HepG2 (cell line): ENCODE results near the gene NDRG2. TPM values are rescaled to one million over a fixed set of nuclear protein-coding genes. Genes with fewer than 3 reads are reported as not detected.

Experiments
- FOXA1 ChIP-seq, 2 experiments: fragments of 450-650 bp in 1 of 2; sonication (generic) in 1 of 2; formaldehyde crosslinking in 1 of 2; IDR thresholded peaks; 2 replicates each; pipeline versions ENCODE4 v1.4.0 to v1.6.1; 2016 to 2020; ENCODE audit warnings: missing genetic modification reagents in 1 of 2
- IRF2 ChIP-seq: IDR thresholded peaks from 2 replicates; pipeline ENCODE4 v1.6.1; 2018; ENCODE audit warnings: missing genetic modification reagents, missing compliant biosample characterization
- MAX ChIP-seq: IDR thresholded peaks from 2 replicates; pipeline ENCODE4 v1.6.1; 2012; ENCODE audit warnings: inconsistent platforms
- MXI1 ChIP-seq: IDR thresholded peaks from 3 replicates; pipeline ENCODE4 v1.6.1; 2012; ENCODE audit warnings: low read depth, low read length, inconsistent platforms, borderline replicate concordance
- NFIC ChIP-seq: IDR thresholded peaks from 2 replicates; pipeline ENCODE4 v1.6.1; 2012; ENCODE audit warnings: mild to moderate bottlenecking, low read length, inconsistent platforms
- NFKB2 ChIP-seq: sonication (generic); formaldehyde crosslinking; IDR thresholded peaks from 2 replicates; pipeline ENCODE4 v1.4.0; 2020; ENCODE audit warnings: missing genetic modification reagents, borderline replicate concordance
- REL ChIP-seq: sonication (generic); formaldehyde crosslinking; conservative IDR thresholded peaks from 2 replicates; pipeline ENCODE4 v1.8.0; 2022; ENCODE audit warnings: mild to moderate bottlenecking, missing genetic modification reagents, moderate library complexity
- SKIL ChIP-seq: sonication (generic); formaldehyde crosslinking; IDR thresholded peaks from 2 replicates; pipeline ENCODE4 v1.8.0; 2022; ENCODE audit warnings: missing genetic modification reagents, mild to moderate bottlenecking, moderate library complexity, borderline replicate concordance
- SP5 ChIP-seq: IDR thresholded peaks from 2 replicates; pipeline ENCODE4 v1.6.1; 2016; ENCODE audit warnings: low read depth, borderline replicate concordance
- TCF12 ChIP-seq, 2 experiments: fragments of 450-650 bp in 1 of 2; sonication (generic) in 1 of 2; formaldehyde crosslinking in 1 of 2; IDR thresholded peaks; 2 replicates each; pipeline versions ENCODE4 v1.6.1 to v1.8.0; 2017 to 2022; ENCODE audit warnings: antibody characterized with exemption in 1 of 2, mild to moderate bottlenecking in 1 of 2, missing genetic modification reagents in 1 of 2, moderate library complexity in 1 of 2
- ZBTB21 ChIP-seq: sonication (generic); formaldehyde crosslinking; IDR thresholded peaks from 2 replicates; pipeline ENCODE4 v1.4.0; 2020; ENCODE audit warnings: missing genetic modification reagents
- ZFAT ChIP-seq: sonication (generic); formaldehyde crosslinking; conservative IDR thresholded peaks from 2 replicates; pipeline ENCODE4 v1.8.1; 2023; ENCODE audit warnings: missing genetic modification reagents, inconsistent platforms
- ZNF101 ChIP-seq: sonication (generic); formaldehyde crosslinking; IDR thresholded peaks from 2 replicates; pipeline ENCODE4 v1.4.0; 2020; ENCODE audit warnings: mild to moderate bottlenecking, low read depth, missing genetic modification reagents, borderline replicate concordance
- ZNF143 ChIP-seq: sonication (generic); formaldehyde crosslinking; IDR thresholded peaks from 2 replicates; pipeline ENCODE4 v1.4.0; 2020; ENCODE audit warnings: missing genetic modification reagents
- ZNF468 ChIP-seq: sonication (generic); formaldehyde crosslinking; IDR thresholded peaks from 2 replicates; pipeline ENCODE4 v1.8.0; 2022; ENCODE audit warnings: mild to moderate bottlenecking, moderate library complexity, missing genetic modification reagents
- ZNF691 ChIP-seq: sonication (generic); formaldehyde crosslinking; IDR thresholded peaks from 2 replicates; pipeline ENCODE4 v1.4.0; 2020; ENCODE audit warnings: missing genetic modification reagents, low read depth, mild to moderate bottlenecking, borderline replicate concordance
- ZNF740 ChIP-seq: sonication (generic); formaldehyde crosslinking; IDR thresholded peaks from 2 replicates; pipeline ENCODE4 v1.4.0; 2020; ENCODE audit warnings: missing genetic modification reagents
- polyA plus RNA-seq, 8 experiments: library from polyadenylated mRNA; depleted of rRNA in 3 of 8; stranded (reverse) in 7 of 8; unstranded in 1 of 8; fragments of >200 nt; fragmentation: Illumina TruSeq in 4 of 8; extraction: Trizol in 4 of 8; gene quantifications; 2 replicates each; pipeline versions ENCODE4 v1.2.1 to v1.2.3, GENCODE V29; 2011 to 2016; ENCODE audit warnings: low read depth in 4 of 8, missing spikeins in 1 of 8, mixed read lengths in 1 of 8; ENCODE audit not compliant: insufficient read depth in 1 of 8
- total RNA-seq, 5 experiments: library from RNA; depleted of rRNA; stranded (reverse); fragments of >200 nt; fragmentation: Illumina TruSeq; extraction: Trizol; gene quantifications; 2 replicates each; pipeline ENCODE4 v1.2.3, GENCODE V29; 2016; ENCODE audit warnings: low read depth in 1 of 5
- TF ChIP-seq, protein P1 (sequence below): sonication (generic); formaldehyde crosslinking; IDR thresholded peaks from 2 replicates; pipeline ENCODE4 v1.4.0; 2020; ENCODE audit warnings: missing genetic modification reagents, mild to moderate bottlenecking, borderline replicate concordance
- TF ChIP-seq, protein P2 (sequence below): sonication (generic); formaldehyde crosslinking; IDR thresholded peaks from 2 replicates; pipeline ENCODE4 v1.4.0; 2020; ENCODE audit warnings: missing genetic modification reagents

The NDRG2 gene
- total and polyA plus RNA-seq, 2 of the 13 experiments (the other 11 are each of a cell fraction or from before 2014, with no cell fraction given) = 27.2 to 189 TPM

DNA sequence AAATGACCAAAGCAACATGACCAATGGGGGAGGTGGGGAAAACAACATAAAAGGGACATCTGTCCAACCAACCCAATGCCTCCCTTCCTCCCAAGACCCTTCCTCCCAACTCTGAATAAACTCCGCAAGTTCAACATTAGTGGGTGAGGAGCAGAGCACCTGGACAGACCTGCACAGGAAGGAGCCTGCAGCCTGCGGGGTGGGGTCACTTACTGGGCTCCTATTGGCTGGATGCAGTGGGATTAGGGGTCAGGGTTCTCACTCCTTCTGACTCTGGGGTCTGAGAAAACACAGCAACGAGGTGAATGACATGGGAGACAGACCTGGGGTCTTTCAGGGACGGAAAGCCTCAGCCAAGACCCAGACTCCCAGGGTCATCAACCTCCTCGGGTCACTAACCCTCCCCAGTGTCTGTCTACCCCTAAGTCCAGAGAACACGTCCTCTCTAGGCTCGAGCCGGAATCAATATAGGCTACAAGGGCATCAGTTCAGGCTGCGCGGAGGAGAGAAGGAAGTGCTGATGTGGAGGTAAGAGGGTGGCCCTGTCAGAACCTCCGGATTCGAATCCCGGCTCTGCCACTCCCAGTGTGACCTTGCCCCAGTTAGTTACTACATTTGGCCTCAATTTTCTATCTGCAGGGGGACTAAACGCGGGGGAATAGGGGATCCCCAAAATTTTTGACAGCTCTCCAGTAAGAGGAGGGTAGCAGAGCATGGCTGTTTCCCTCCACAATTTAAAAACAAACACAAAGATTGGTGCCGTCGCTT, 860 bp downstream of the NDRG2 start (continued):
- peak; percentile 45; the same call in 1 of the 2 replicates for TF ChIP-seq MAX
- TF ChIP-seq ZNF101 = no peak
- TF ChIP-seq ZBTB21 = no peak
- TF ChIP-seq SP5 = peak; percentile 35; the same call in 1 of the 2 replicates
- TF ChIP-seq TCF12 (IDR thresholded peaks at IDR 0.05) = no peak
- TF ChIP-seq TCF12 (CRISPR knock-in tag; IDR thresholded peaks at IDR 0.05) = peak; percentile 28; the same call in 1 of the 2 replicates
- peak; percentile 16; the same call in 1 of the 2 replicates for TF ChIP-seq NFIC
- TF ChIP-seq ZNF143 = no peak
- TF ChIP-seq NFKB2 (CRISPR knock-in tag) = no peak
- TF ChIP-seq, protein P1, sequence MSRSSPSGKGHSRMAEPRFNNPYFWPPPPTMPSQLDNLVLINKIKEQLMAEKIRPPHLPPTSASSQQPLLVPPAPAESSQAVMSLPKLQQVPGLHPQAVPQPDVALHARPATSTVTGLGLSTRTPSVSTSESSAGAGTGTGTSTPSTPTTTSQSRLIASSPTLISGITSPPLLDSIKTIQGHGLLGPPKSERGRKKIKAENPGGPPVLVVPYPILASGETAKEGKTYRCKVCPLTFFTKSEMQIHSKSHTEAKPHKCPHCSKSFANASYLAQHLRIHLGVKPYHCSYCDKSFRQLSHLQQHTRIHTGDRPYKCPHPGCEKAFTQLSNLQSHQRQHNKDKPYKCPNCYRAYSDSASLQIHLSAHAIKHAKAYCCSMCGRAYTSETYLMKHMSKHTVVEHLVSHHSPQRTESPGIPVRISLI (CRISPR knock-in tag) = no peak
- TF ChIP-seq ZNF691 (CRISPR knock-in tag) = no peak
- TF ChIP-seq ZFAT (CRISPR knock-in tag) = no peak
- TF ChIP-seq SKIL (CRISPR knock-in tag) = peak; percentile 67; the same call in 1 of the 2 replicates
- no peak for TF ChIP-seq REL (CRISPR knock-in tag)
- peak; percentile 3; the same call in 1 of the 2 replicates for TF ChIP-seq ZNF740
- no peak for TF ChIP-seq FOXA1 (IDR thresholded peaks at IDR 0.05)
- 0 out of 2 replicates have a peak, but pooled peaks have one; percentile 22 for TF ChIP-seq FOXA1 (CRISPR knock-in tag; IDR thresholded peaks at IDR 0.05)
- TF ChIP-seq MXI1 = 0 out of 3 replicates have a peak, but pooled peaks have one; percentile 6
- TF ChIP-seq, protein P2, sequence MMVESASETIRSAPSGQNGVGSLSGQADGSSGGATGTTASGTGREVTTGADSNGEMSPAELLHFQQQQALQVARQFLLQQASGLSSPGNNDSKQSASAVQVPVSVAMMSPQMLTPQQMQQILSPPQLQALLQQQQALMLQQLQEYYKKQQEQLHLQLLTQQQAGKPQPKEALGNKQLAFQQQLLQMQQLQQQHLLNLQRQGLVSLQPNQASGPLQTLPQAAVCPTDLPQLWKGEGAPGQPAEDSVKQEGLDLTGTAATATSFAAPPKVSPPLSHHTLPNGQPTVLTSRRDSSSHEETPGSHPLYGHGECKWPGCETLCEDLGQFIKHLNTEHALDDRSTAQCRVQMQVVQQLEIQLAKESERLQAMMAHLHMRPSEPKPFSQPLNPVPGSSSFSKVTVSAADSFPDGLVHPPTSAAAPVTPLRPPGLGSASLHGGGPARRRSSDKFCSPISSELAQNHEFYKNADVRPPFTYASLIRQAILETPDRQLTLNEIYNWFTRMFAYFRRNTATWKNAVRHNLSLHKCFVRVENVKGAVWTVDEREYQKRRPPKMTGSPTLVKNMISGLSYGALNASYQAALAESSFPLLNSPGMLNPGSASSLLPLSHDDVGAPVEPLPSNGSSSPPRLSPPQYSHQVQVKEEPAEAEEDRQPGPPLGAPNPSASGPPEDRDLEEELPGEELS (CRISPR knock-in tag) = 0 out of 2 replicates have a peak, but pooled peaks have one; percentile 8
- no peak; the same call in 1 of the 2 replicates for TF ChIP-seq IRF2 (CRISPR knock-in tag)
- TF ChIP-seq ZNF468 (CRISPR knock-in tag) = no peak
